Trophoblast cell (in vitro differentiated cells and primary cell): Measurements from ENCODE around the gene COL2A1.

ENCODE experiments used
- DNase-seq, 2 donors: peaks; one replicate each; pipeline ENCODE4 v3.0.0-alpha.2; 2016
- H2AFZ ChIP-seq: 2 replicates; pipeline ENCODE4 v1.6.1; 2013; ENCODE audit warnings: low read length, moderate library complexity, mild to moderate bottlenecking; ENCODE audit not compliant: insufficient read depth, poor library complexity
- H2AK5ac ChIP-seq: 2 replicates; pipeline ENCODE4 v1.6.1; 2013; ENCODE audit warnings: mild to moderate bottlenecking, low read length
- H2BK120ac ChIP-seq: 2 replicates; pipeline ENCODE4 v1.6.1; 2013; ENCODE audit warnings: low read length, mild to moderate bottlenecking, moderate library complexity; ENCODE audit not compliant: insufficient read depth, poor library complexity
- H2BK12ac ChIP-seq: 2 replicates; pipeline ENCODE4 v1.6.1; 2013; ENCODE audit warnings: mild to moderate bottlenecking, low read length, moderate library complexity
- H2BK5ac ChIP-seq: 2 replicates; pipeline ENCODE4 v1.6.1; 2013; ENCODE audit warnings: low read length, low read depth, moderate library complexity, mild to moderate bottlenecking; ENCODE audit not compliant: poor library complexity
- H3K14ac ChIP-seq: 2 replicates; pipeline ENCODE4 v1.6.1; 2013; ENCODE audit warnings: mild to moderate bottlenecking, low read length
- H3K18ac ChIP-seq: 2 replicates; pipeline ENCODE4 v1.6.1; 2013; ENCODE audit warnings: mild to moderate bottlenecking, low read length
- H3K23ac ChIP-seq: 2 replicates; pipeline ENCODE4 v1.6.1; 2013; ENCODE audit warnings: low read length
- H3K27ac ChIP-seq: 2 replicates; pipeline ENCODE4 v1.5.1; 2013; ENCODE audit warnings: low read depth, mild to moderate bottlenecking, inconsistent platforms, low read length, moderate library complexity
- H3K27me3 ChIP-seq: 2 replicates; pipeline ENCODE4 v1.6.1; 2013; ENCODE audit warnings: inconsistent platforms, mild to moderate bottlenecking, low read length, moderate library complexity; ENCODE audit not compliant: insufficient read depth
- H3K36me3 ChIP-seq, 2 experiments: 1 replicate in 1 of 2; 2 replicates in 1 of 2; pipeline ENCODE4 v1.6.1; 2013; ENCODE audit warnings: low read length in 2 of 2, mild to moderate bottlenecking in 2 of 2, moderate library complexity in 1 of 2; ENCODE audit not compliant: insufficient read depth in 2 of 2, control insufficient read depth in 1 of 2
- H3K4ac ChIP-seq: 2 replicates; pipeline ENCODE4 v1.6.1; 2013; ENCODE audit warnings: low read depth, mild to moderate bottlenecking, low read length, moderate library complexity
- H3K4me1 ChIP-seq, 2 experiments: 1 replicate in 1 of 2; 2 replicates in 1 of 2; pipeline ENCODE4 v1.6.1; 2013; ENCODE audit warnings: low read length in 2 of 2, mild to moderate bottlenecking in 2 of 2, moderate library complexity in 1 of 2; ENCODE audit not compliant: insufficient read depth in 2 of 2, control insufficient read depth in 1 of 2
- H3K4me2 ChIP-seq: 2 replicates; pipeline ENCODE4 v1.6.1; 2013; ENCODE audit warnings: inconsistent platforms, mild to moderate bottlenecking, low read length, moderate library complexity
- H3K4me3 ChIP-seq: 2 replicates; pipeline ENCODE4 v1.5.1; 2013; ENCODE audit warnings: mild to moderate bottlenecking, low read depth, low read length, inconsistent platforms
- H3K79me1 ChIP-seq: one replicate; pipeline ENCODE4 v1.6.1; 2013; ENCODE audit warnings: low read length
- H3K79me2 ChIP-seq: 2 replicates; pipeline ENCODE4 v1.6.1; 2013; ENCODE audit warnings: low read length, mild to moderate bottlenecking; ENCODE audit not compliant: control insufficient read depth, insufficient read depth, poor library complexity
- H3K9ac ChIP-seq: 2 replicates; pipeline ENCODE4 v1.6.1; 2013; ENCODE audit warnings: mild to moderate bottlenecking, low read length
- H3K9me3 ChIP-seq: 2 replicates; pipeline ENCODE4 v1.6.1; 2013; ENCODE audit warnings: low read depth, mild to moderate bottlenecking, control low read depth, inconsistent platforms, low read length; ENCODE audit not compliant: insufficient read depth
- H4K12ac ChIP-seq: 2 replicates; pipeline ENCODE4 v1.6.1; 2013; ENCODE audit warnings: low read depth, mild to moderate bottlenecking, low read length, moderate library complexity
- H4K8ac ChIP-seq: 2 replicates; pipeline ENCODE4 v1.6.1; 2013; ENCODE audit warnings: low read depth, mild to moderate bottlenecking, low read length, moderate library complexity
- H4K91ac ChIP-seq: one replicate; pipeline ENCODE4 v1.6.1; 2013; ENCODE audit warnings: low read depth, mild to moderate bottlenecking, low read length, moderate library complexity
- WGBS: extraction: QIAGEN DNeasy Blood & Tissue Kit; methylation state at CpG from one replicate; pipeline ENCODE4 v1.1.7; 2013; ENCODE audit warnings: missing lambda C conversion rate; ENCODE audit not compliant: insufficient read length, insufficient coverage; ENCODE audit errors: extremely low coverage; 5-methylcytosine and 5-hydroxymethylcytosine counted together

COL2A1 gene

GRCh38 chr12:48022676-48023385 is 18.6 kb upstream of the COL2A1 start:
- Histone ChIP-seq H3K9ac (no peak overlapping the region), H3K79me1 (peaks cover 24% of the 10 kb centered on the region), H3K18ac (peak overlapping the region; percentile 73), H4K91ac (peak overlapping the region; percentile 55), H3K4ac (peak overlapping the region; percentile 71), H2BK120ac (peak overlapping the region; percentile 52), H2BK5ac (peak overlapping the region; percentile 31), H3K79me2 (peaks cover 4% of the 10 kb centered on the region), H3K14ac (peak overlapping the region; percentile 31), H3K23ac (no peak overlapping the region), H2BK12ac (peak overlapping the region; percentile 80), H3K36me3 (no peaks in the 10 kb centered on the region), H3K4me2 (no peak overlapping the region), H4K8ac (peak overlapping the region; percentile 32), H3K9me3 (peaks cover 2% of the 10 kb centered on the region), H2AFZ (peak overlapping the region; percentile 32), H3K4me3 (no peak overlapping the region), H3K27ac (no peak overlapping the region), H2AK5ac (peak overlapping the region; percentile 71), H3K4me1 (peaks cover 31 to 38% of the 10 kb centered on the region in 2 experiments), H4K12ac (no peak overlapping the region), H3K27me3 (peaks cover 4% of the 10 kb centered on the region)
- DNase-seq: no peak
- no CpG with 5 or more reads among the region's 7 CpGs for WGBS

GRCh38 chr12:48022180-48022521 is 17.9 kb upstream of the COL2A1 start:
- Histone ChIP-seq H4K12ac (no peak overlapping the region), H3K27ac (no peak overlapping the region), H4K8ac (no peak overlapping the region), H2BK12ac (no peak overlapping the region), H2BK5ac (no peak overlapping the region), H3K79me2 (peaks cover 3% of the 10 kb centered on the region), H3K18ac (no peak overlapping the region), H4K91ac (no peak overlapping the region), H3K36me3 (no peaks in the 10 kb centered on the region), H2AFZ (no peak overlapping the region), H3K79me1 (peaks cover 21% of the 10 kb centered on the region), H3K4me2 (no peak overlapping the region), H2BK120ac (no peak overlapping the region), H2AK5ac (no peak overlapping the region), H3K23ac (no peak overlapping the region), H3K4me1 (peaks cover 27 to 33% of the 10 kb centered on the region in 2 experiments), H3K4me3 (no peak overlapping the region), H3K14ac (no peak overlapping the region), H3K4ac (no peak overlapping the region), H3K9me3 (peaks cover 2% of the 10 kb centered on the region), H3K27me3 (peaks cover 4% of the 10 kb centered on the region), H3K9ac (no peak overlapping the region)
- no CpG with 5 or more reads among the region's 3 CpGs for WGBS
- DNase-seq: no peak

- peak overlapping the region; percentile 73 for H2AK5ac ChIP-seq
Measured at GRCh38 chr12:48021485-48022179, 17.4 kb upstream of the COL2A1 start.

GRCh38 chr12:48019639-48020265 is 15.5 kb upstream of the COL2A1 start:
- no peak overlapping the region for H2AK5ac ChIP-seq

More at GRCh38 chr12:48021485-48022179, 17.4 kb upstream of the COL2A1 start:
- Histone ChIP-seq H2AFZ (no peak overlapping the region), H3K4ac (no peak overlapping the region), H3K79me1 (peaks cover 16% of the 10 kb centered on the region), H3K79me2 (no peaks in the 10 kb centered on the region), H3K4me2 (peak overlapping the region; percentile 2), H3K9ac (no peak overlapping the region), H3K18ac (no peak overlapping the region), H3K4me3 (no peak overlapping the region), H3K27ac (peak overlapping the region; percentile 16), H4K91ac (peak overlapping the region; percentile 47), H3K36me3 (no peaks in the 10 kb centered on the region), H3K27me3 (peaks cover 4% of the 10 kb centered on the region), H4K12ac (no peak overlapping the region), H3K14ac (peak overlapping the region; percentile 46), H3K9me3 (peaks cover 2% of the 10 kb centered on the region), H2BK5ac (peak overlapping the region; percentile 57), H4K8ac (no peak overlapping the region), H2BK12ac (peak overlapping the region; percentile 93), H2BK120ac (no peak overlapping the region), H3K23ac (no peak overlapping the region), H3K4me1 (peaks cover 22 to 28% of the 10 kb centered on the region in 2 experiments)
- no CpG with 5 or more reads among the region's 5 CpGs for WGBS
- DNase-seq: peak; percentile 90 to 92

More at GRCh38 chr12:48019639-48020265, 15.5 kb upstream of the COL2A1 start:
- Histone ChIP-seq H3K4me2 (no peak overlapping the region), H2BK5ac (no peak overlapping the region), H4K91ac (no peak overlapping the region), H3K9me3 (peaks cover 2% of the 10 kb centered on the region), H3K79me1 (peaks cover 10% of the 10 kb centered on the region), H2AFZ (no peak overlapping the region), H3K9ac (no peak overlapping the region), H3K4me1 (peaks cover 14 to 20% of the 10 kb centered on the region in 2 experiments), H3K36me3 (no peaks in the 10 kb centered on the region), H2BK120ac (no peak overlapping the region), H3K23ac (no peak overlapping the region), H3K27me3 (peaks cover 11% of the 10 kb centered on the region), H3K27ac (no peak overlapping the region), H3K14ac (no peak overlapping the region), H3K4me3 (no peak overlapping the region), H3K18ac (no peak overlapping the region), H3K4ac (no peak overlapping the region), H4K8ac (no peak overlapping the region), H2BK12ac (no peak overlapping the region), H4K12ac (no peak overlapping the region), H3K79me2 (no peaks in the 10 kb centered on the region)
- DNase-seq: no peak
- no CpG with 5 or more reads among the region's 3 CpGs for WGBS
